Measurements from ENCODE around the gene SLC39A9.

DNA sequence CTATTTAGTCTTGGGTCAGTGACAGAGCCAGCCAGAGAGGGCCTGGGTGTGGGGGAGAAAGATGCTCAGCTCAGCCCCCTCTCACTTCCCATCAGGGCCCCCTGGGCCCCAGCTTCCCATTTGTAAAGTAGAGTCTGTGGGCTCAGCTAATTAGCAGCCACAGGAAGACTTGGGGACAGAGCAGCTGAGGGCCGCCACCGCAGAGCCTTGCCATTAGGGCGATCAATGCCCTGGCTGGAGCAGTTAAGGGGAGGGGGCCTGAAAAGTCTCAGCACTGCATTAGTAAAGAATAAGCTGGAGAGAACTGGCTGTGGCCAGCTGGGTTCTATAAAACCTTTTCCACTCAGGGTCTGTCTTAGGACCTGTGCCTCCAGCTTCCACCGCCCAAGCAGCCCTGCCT lies 88.7 kb downstream of the SLC39A9 start:
- TF ChIP-seq, protein P1, sequence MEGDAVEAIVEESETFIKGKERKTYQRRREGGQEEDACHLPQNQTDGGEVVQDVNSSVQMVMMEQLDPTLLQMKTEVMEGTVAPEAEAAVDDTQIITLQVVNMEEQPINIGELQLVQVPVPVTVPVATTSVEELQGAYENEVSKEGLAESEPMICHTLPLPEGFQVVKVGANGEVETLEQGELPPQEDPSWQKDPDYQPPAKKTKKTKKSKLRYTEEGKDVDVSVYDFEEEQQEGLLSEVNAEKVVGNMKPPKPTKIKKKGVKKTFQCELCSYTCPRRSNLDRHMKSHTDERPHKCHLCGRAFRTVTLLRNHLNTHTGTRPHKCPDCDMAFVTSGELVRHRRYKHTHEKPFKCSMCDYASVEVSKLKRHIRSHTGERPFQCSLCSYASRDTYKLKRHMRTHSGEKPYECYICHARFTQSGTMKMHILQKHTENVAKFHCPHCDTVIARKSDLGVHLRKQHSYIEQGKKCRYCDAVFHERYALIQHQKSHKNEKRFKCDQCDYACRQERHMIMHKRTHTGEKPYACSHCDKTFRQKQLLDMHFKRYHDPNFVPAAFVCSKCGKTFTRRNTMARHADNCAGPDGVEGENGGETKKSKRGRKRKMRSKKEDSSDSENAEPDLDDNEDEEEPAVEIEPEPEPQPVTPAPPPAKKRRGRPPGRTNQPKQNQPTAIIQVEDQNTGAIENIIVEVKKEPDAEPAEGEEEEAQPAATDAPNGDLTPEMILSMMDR (IDR thresholded peaks at IDR 0.05), result no peak
- TF ChIP-seq EZH2phosphoT487 (IDR thresholded peaks at IDR 0.05) (no peak), EZH2 (IDR thresholded peaks at IDR 0.05) (no peak)

Measured in neural progenitor cell (in vitro differentiated cells).